Iris pigment epithelial cell (primary cell): Measurements from ENCODE around the gene DTX4.

Experiments
- DNase-seq: peaks from one replicate; pipeline ENCODE4 v3.0.0-alpha.2; 2011; ENCODE audit warnings: low read depth

The DTX4 gene

GRCh38 chr11:59219836-59220235, 47.9 kb downstream of the DTX4 start:
- no peak for DNase-seq

- peak; percentile 93 for DNase-seq
Observed at GRCh38 chr11:59221441-59221840, 49.5 kb downstream of the DTX4 start.

- peak; percentile 32 for DNase-seq
Observed at GRCh38 chr11:59222464-59223060, 50.6 kb downstream of the DTX4 start.

GRCh38 chr11:59223177-59223576, 51.2 kb downstream of the DTX4 start:
- no peak for DNase-seq

GRCh38 chr11:59223611-59224010, 51.7 kb downstream of the DTX4 start:
- no peak for DNase-seq

GRCh38 chr11:59224351-59224928, 52.5 kb downstream of the DTX4 start:
- peak; percentile 38 for DNase-seq

GRCh38 chr11:59225017-59225416, 53.1 kb downstream of the DTX4 start:
- DNase-seq: no peak

GRCh38 chr11:59226396-59226795, 54.5 kb downstream of the DTX4 start:
- no peak for DNase-seq

- DNase-seq: no peak
Observed at GRCh38 chr11:59240322-59240721, 68.4 kb downstream of the DTX4 start.

GRCh38 chr11:59243633-59244032, 71.7 kb downstream of the DTX4 start:
- no peak for DNase-seq

- peak; percentile 4 for DNase-seq
Observed at GRCh38 chr11:59247531-59248227, 75.7 kb downstream of the DTX4 start.

GRCh38 chr11:59249535-59249934, 77.6 kb downstream of the DTX4 start:
- DNase-seq: no peak

- DNase-seq: no peak
Observed at GRCh38 chr11:59253001-59253400, 81.1 kb downstream of the DTX4 start.

- no peak for DNase-seq
Observed at GRCh38 chr11:59254286-59254685, 82.4 kb downstream of the DTX4 start.

- DNase-seq: no peak
Observed at GRCh38 chr11:59255281-59255680, 83.3 kb downstream of the DTX4 start.
